ES-I3 (cell line): ENCODE measurements around the gene DBH.

Experiments
- H3K36me3 ChIP-seq: 2 replicates; pipeline ENCODE4 v1.6.1; 2013; ENCODE audit warnings: mild to moderate bottlenecking, low read length, control low read depth, moderate library complexity; ENCODE audit not compliant: insufficient read depth
- H3K4me1 ChIP-seq: 2 replicates; pipeline ENCODE4 v1.6.1; 2013; ENCODE audit warnings: mild to moderate bottlenecking, control low read depth, low read length; ENCODE audit not compliant: insufficient read depth
- H3K9ac ChIP-seq: 2 replicates; pipeline ENCODE4 v1.6.1; 2013; ENCODE audit warnings: low read depth, mild to moderate bottlenecking, low read length, moderate library complexity
- H3K9me3 ChIP-seq: 2 replicates; pipeline ENCODE4 v1.6.1; 2013; ENCODE audit warnings: mild to moderate bottlenecking, low read length, moderate library complexity; ENCODE audit not compliant: control insufficient read depth, insufficient read depth

Gene DBH

GRCh38 chr9:133690081-133690561 lies 54.0 kb downstream of the DBH start:
- Histone ChIP-seq H3K36me3 (no peaks in the 10 kb centered on the region), H3K9ac (no peak overlapping the region), H3K9me3 (no peaks in the 10 kb centered on the region), H3K4me1 (no peaks in the 10 kb centered on the region; the same call in 1 of the 2 replicates)

GRCh38 chr9:133691191-133691590 lies 55.0 kb downstream of the DBH start:
- Histone ChIP-seq H3K36me3 (no peaks in the 10 kb centered on the region), H3K9me3 (no peaks in the 10 kb centered on the region), H3K9ac (no peak overlapping the region), H3K4me1 (no peaks in the 10 kb centered on the region; the same call in 1 of the 2 replicates)

- no peaks in the 10 kb centered on the region for H3K9me3 ChIP-seq
- H3K9ac ChIP-seq, result no peak overlapping the region
- H3K36me3 ChIP-seq, result no peaks in the 10 kb centered on the region
- no peaks in the 10 kb centered on the region; the same call in 1 of the 2 replicates for H3K4me1 ChIP-seq
These were observed 55.6 kb downstream of the DBH start for GRCh38 chr9:133691626-133692363.

GRCh38 chr9:133692364-133692985 lies 56.3 kb downstream of the DBH start:
- H3K4me1 ChIP-seq, result no peaks in the 10 kb centered on the region; the same call in 1 of the 2 replicates
- no peak overlapping the region for H3K9ac ChIP-seq
- H3K36me3 ChIP-seq, result no peaks in the 10 kb centered on the region
- no peaks in the 10 kb centered on the region for H3K9me3 ChIP-seq

GRCh38 chr9:133693116-133693515 lies 57.0 kb downstream of the DBH start:
- H3K36me3 ChIP-seq, result no peaks in the 10 kb centered on the region
- no peak overlapping the region for H3K9ac ChIP-seq
- H3K9me3 ChIP-seq, result no peaks in the 10 kb centered on the region
- no peaks in the 10 kb centered on the region; the same call in 1 of the 2 replicates for H3K4me1 ChIP-seq

GRCh38 chr9:133693703-133694529 lies 57.8 kb downstream of the DBH start:
- Histone ChIP-seq H3K9ac (no peak overlapping the region), H3K4me1 (no peaks in the 10 kb centered on the region; the same call in 1 of the 2 replicates), H3K9me3 (no peaks in the 10 kb centered on the region), H3K36me3 (no peaks in the 10 kb centered on the region)

GRCh38 chr9:133694686-133695085 lies 58.5 kb downstream of the DBH start:
- Histone ChIP-seq H3K36me3 (no peaks in the 10 kb centered on the region), H3K4me1 (no peaks in the 10 kb centered on the region; the same call in 1 of the 2 replicates), H3K9ac (no peak overlapping the region), H3K9me3 (no peaks in the 10 kb centered on the region)

GRCh38 chr9:133696071-133696472 lies 59.9 kb downstream of the DBH start:
- Histone ChIP-seq H3K4me1 (no peaks in the 10 kb centered on the region; the same call in 1 of the 2 replicates), H3K36me3 (no peaks in the 10 kb centered on the region), H3K9me3 (no peaks in the 10 kb centered on the region), H3K9ac (no peak overlapping the region)

GRCh38 chr9:133699546-133699945 lies 63.4 kb downstream of the DBH start:
- Histone ChIP-seq H3K9me3 (no peaks in the 10 kb centered on the region), H3K36me3 (no peaks in the 10 kb centered on the region), H3K9ac (no peak overlapping the region), H3K4me1 (no peaks in the 10 kb centered on the region; the same call in 1 of the 2 replicates)

GRCh38 chr9:133700819-133701320 lies 64.7 kb downstream of the DBH start:
- no peak overlapping the region for H3K9ac ChIP-seq
- no peaks in the 10 kb centered on the region for H3K36me3 ChIP-seq
- H3K4me1 ChIP-seq, result no peaks in the 10 kb centered on the region; the same call in 1 of the 2 replicates
- no peaks in the 10 kb centered on the region for H3K9me3 ChIP-seq

- Histone ChIP-seq H3K36me3 (no peaks in the 10 kb centered on the region), H3K4me1 (no peaks in the 10 kb centered on the region; the same call in 1 of the 2 replicates), H3K9ac (no peak overlapping the region), H3K9me3 (no peaks in the 10 kb centered on the region)
These were observed 65.3 kb downstream of the DBH start for GRCh38 chr9:133701321-133701980.

GRCh38 chr9:133701981-133702797 lies 66.0 kb downstream of the DBH start:
- no peaks in the 10 kb centered on the region; the same call in 1 of the 2 replicates for H3K4me1 ChIP-seq
- no peaks in the 10 kb centered on the region for H3K36me3 ChIP-seq
- no peaks in the 10 kb centered on the region for H3K9me3 ChIP-seq
- no peak overlapping the region for H3K9ac ChIP-seq
